Right atrium auricular region (tissue), 2 donors: ENCODE results near the gene UBAP1L. TPM values are rescaled to one million over a fixed set of nuclear protein-coding genes. Genes with fewer than 3 reads are reported as not detected.

Experiments used
- DNase-seq: peaks from one replicate; pipeline ENCODE4 v3.0.0-alpha.2; 2019; ENCODE audit warnings: low spot score
- H3K27ac ChIP-seq, 2 donors: fragments of 200-600 bp; sonication (generic); 1 replicate in 1 of 2; 2 replicates in 1 of 2; pipeline ENCODE4 v1.5.1; 2016 to 2019
- H3K27me3 ChIP-seq, 2 donors: fragments of 200-600 bp; sonication (generic); one replicate each; pipeline versions ENCODE4 v1.5.1 to v1.6.0; 2017 to 2019
- H3K36me3 ChIP-seq: fragments of 200-600 bp; sonication (generic); one replicate; pipeline ENCODE4 v1.5.1; 2016
- H3K4me1 ChIP-seq, 2 donors: fragments of 200-600 bp; sonication (generic); one replicate each; pipeline versions ENCODE4 v1.5.1 to v1.6.0; 2017 to 2019
- H3K4me3 ChIP-seq, 2 donors: fragments of 200-600 bp; sonication (generic); 1 replicate in 1 of 2; 2 replicates in 1 of 2; pipeline ENCODE4 v1.5.1; 2017 to 2019; ENCODE audit warnings: mild to moderate bottlenecking in 1 of 2, moderate library complexity in 1 of 2
- H3K9me3 ChIP-seq, 2 donors: fragments of 200-600 bp; sonication (generic); one replicate each; pipeline ENCODE4 v1.5.1; 2019
- total RNA-seq, 2 donors: library from RNA; depleted of rRNA; stranded (reverse); fragments of >200 nt; gene quantifications; one replicate each; pipeline ENCODE4 v1.1.0, GENCODE V29; 2016
- TF ChIP-seq, protein P1 (sequence below), 2 donors: fragments of 200-600 bp; sonication (generic); IDR thresholded peaks; one replicate each; pipeline ENCODE4 v1.5.1; 2019; ENCODE audit warnings: antibody characterized with exemption in 2 of 2

Gene UBAP1L
- total RNA-seq = 1 to 10 TPM in 1 of 2 donors, under 1 TPM in 1; 0.48 to 1.1 TPM

DNA sequence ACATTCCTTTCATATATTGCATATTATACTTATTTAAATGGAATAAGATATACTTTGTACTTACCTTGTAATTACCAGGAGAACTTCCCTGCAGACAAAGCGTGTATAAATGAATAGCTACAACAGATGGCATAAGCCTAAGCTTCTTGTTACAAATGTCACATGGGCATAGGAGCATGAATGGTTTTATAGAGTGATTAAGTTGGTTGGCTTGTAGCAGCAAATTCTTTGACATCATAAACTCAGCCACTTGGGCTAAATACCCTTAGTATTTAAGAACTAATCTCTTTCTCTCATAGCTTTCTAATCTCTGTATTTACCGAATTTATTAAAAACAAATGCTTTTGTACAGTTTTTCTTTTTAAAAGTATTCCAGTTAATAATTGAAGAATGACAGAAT is at the start of gene UBAP1L:
UBAP1L (minus strand) TSS at position 115 of the 400 bp plus-strand sequence. CDS start 8,985 bp downstream, outside the sequence.
- DNase-seq = no peak
- H3K27me3 ChIP-seq = no peaks in the 10 kb centered on the region
- H3K9me3 ChIP-seq = no peaks in the 10 kb centered on the region
- H3K4me3 ChIP-seq = no peak within 1 kb of the TSS
- H3K27ac ChIP-seq = no peak within 1 kb of the TSS
- TF ChIP-seq, protein P1, sequence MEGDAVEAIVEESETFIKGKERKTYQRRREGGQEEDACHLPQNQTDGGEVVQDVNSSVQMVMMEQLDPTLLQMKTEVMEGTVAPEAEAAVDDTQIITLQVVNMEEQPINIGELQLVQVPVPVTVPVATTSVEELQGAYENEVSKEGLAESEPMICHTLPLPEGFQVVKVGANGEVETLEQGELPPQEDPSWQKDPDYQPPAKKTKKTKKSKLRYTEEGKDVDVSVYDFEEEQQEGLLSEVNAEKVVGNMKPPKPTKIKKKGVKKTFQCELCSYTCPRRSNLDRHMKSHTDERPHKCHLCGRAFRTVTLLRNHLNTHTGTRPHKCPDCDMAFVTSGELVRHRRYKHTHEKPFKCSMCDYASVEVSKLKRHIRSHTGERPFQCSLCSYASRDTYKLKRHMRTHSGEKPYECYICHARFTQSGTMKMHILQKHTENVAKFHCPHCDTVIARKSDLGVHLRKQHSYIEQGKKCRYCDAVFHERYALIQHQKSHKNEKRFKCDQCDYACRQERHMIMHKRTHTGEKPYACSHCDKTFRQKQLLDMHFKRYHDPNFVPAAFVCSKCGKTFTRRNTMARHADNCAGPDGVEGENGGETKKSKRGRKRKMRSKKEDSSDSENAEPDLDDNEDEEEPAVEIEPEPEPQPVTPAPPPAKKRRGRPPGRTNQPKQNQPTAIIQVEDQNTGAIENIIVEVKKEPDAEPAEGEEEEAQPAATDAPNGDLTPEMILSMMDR (IDR thresholded peaks at IDR 0.05) = no peak
- H3K4me1 ChIP-seq = no peaks in the 10 kb centered on the region
- H3K36me3 ChIP-seq = peaks cover 62% of the 10 kb centered on the region

- Histone ChIP-seq H3K27ac (no peak overlapping the region), H3K9me3 (no peaks in the 10 kb centered on the region), H3K4me1 (no peaks in the 10 kb centered on the region), H3K4me3 (no peak overlapping the region), H3K36me3 (peaks cover 25% of the 10 kb centered on the region), H3K27me3 (no peaks in the 10 kb centered on the region)
- TF ChIP-seq, protein P1 (IDR thresholded peaks at IDR 0.05) = no peak
- no peak for DNase-seq
Observed at GRCh38 chr15:65164139-65164538, 49.1 kb upstream of the UBAP1L start.

GRCh38 chr15:65163041-65163440 is 48.0 kb upstream of the UBAP1L start:
- TF ChIP-seq, protein P1 (IDR thresholded peaks at IDR 0.05) = no peak
- Histone ChIP-seq H3K36me3 (peaks cover 31% of the 10 kb centered on the region), H3K4me3 (no peak overlapping the region), H3K27me3 (no peaks in the 10 kb centered on the region), H3K27ac (no peak overlapping the region), H3K9me3 (no peaks in the 10 kb centered on the region), H3K4me1 (no peaks in the 10 kb centered on the region)
- DNase-seq = no peak

- no peaks in the 10 kb centered on the region for H3K4me1 ChIP-seq
- H3K4me3 ChIP-seq = no peak overlapping the region
- H3K27me3 ChIP-seq = no peaks in the 10 kb centered on the region
- no peak for DNase-seq
- peaks cover 68% of the 10 kb centered on the region for H3K36me3 ChIP-seq
- TF ChIP-seq, protein P1 (IDR thresholded peaks at IDR 0.05) = no peak
- no peak overlapping the region for H3K27ac ChIP-seq
- no peaks in the 10 kb centered on the region for H3K9me3 ChIP-seq
Observed at GRCh38 chr15:65156692-65157091, 41.7 kb upstream of the UBAP1L start.

DNA sequence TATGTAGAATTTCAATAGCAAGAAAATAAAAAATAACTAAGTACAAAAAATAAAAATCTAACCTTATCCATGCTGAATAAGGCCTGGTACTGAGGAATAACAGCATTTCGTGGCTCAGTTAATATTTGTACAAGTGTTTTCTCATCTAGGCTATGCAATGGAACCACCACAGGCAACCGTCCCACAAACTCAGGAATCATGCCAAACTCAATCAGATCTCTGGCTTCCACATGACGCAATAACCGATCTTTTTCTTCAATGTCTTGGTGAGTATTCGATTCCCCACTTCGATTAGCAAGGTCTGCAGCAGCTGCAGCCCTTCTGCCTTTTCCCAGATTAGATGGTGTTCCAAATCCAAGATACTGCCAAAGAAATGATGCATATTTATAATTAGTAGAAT is 39.7 kb upstream of the UBAP1L start:
- H3K36me3 ChIP-seq = peaks cover 84% of the 10 kb centered on the region
- H3K27me3 ChIP-seq = no peaks in the 10 kb centered on the region
- DNase-seq = no peak
- no peaks in the 10 kb centered on the region for H3K9me3 ChIP-seq
- TF ChIP-seq, protein P1 (IDR thresholded peaks at IDR 0.05) = no peak
- H3K27ac ChIP-seq = no peak overlapping the region
- no peaks in the 10 kb centered on the region for H3K4me1 ChIP-seq
- no peak overlapping the region for H3K4me3 ChIP-seq

- no peak for DNase-seq
- H3K4me1 ChIP-seq = no peaks in the 10 kb centered on the region
- TF ChIP-seq, protein P1 (IDR thresholded peaks at IDR 0.05) = no peak
- H3K27ac ChIP-seq = no peak overlapping the region
- H3K9me3 ChIP-seq = no peaks in the 10 kb centered on the region
- H3K4me3 ChIP-seq = no peak overlapping the region
- H3K36me3 ChIP-seq = peaks cover 52% of the 10 kb centered on the region
- H3K27me3 ChIP-seq = no peaks in the 10 kb centered on the region
Observed at GRCh38 chr15:65147902-65148301, 32.9 kb upstream of the UBAP1L start.
